Measurements from ENCODE around the gene NBEA.
"Not testable (repeated sequence)": the region's sequence is repeated elsewhere in the genome, so short reads cannot be mapped to it uniquely, and the experiment has no call there.

The NBEA gene

DNA sequence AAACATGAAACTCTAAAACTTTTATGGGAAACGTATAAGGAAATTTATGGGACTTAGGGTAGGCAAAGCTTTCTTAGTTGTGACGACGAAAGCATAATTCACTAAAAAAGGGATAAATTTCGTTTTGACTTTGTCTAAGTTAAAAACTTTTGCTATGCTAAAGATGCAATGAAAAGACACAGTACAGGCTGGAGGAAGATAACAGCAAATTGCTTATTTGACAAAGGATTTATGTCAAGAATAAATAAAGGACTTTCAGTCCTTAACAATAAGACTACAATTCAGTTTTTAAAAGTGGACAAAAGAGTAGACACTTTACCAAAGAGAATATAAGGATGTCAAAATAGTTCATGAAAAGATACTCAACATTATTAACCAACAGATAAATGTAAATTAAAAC lies 150.2 kb downstream of the NBEA start:
- TF ChIP-seq, protein P1, sequence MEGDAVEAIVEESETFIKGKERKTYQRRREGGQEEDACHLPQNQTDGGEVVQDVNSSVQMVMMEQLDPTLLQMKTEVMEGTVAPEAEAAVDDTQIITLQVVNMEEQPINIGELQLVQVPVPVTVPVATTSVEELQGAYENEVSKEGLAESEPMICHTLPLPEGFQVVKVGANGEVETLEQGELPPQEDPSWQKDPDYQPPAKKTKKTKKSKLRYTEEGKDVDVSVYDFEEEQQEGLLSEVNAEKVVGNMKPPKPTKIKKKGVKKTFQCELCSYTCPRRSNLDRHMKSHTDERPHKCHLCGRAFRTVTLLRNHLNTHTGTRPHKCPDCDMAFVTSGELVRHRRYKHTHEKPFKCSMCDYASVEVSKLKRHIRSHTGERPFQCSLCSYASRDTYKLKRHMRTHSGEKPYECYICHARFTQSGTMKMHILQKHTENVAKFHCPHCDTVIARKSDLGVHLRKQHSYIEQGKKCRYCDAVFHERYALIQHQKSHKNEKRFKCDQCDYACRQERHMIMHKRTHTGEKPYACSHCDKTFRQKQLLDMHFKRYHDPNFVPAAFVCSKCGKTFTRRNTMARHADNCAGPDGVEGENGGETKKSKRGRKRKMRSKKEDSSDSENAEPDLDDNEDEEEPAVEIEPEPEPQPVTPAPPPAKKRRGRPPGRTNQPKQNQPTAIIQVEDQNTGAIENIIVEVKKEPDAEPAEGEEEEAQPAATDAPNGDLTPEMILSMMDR (conservative IDR thresholded peaks at IDR 0.05), result no peak
- no peak for TF ChIP-seq ZFX (IDR thresholded peaks at IDR 0.05)
- H3K27ac ChIP-seq, result no peak overlapping the region

- H3K27ac ChIP-seq, result no peak overlapping the region
- no peak for TF ChIP-seq ZFX (IDR thresholded peaks at IDR 0.05)
- TF ChIP-seq, protein P1 (conservative IDR thresholded peaks at IDR 0.05), result no peak
Measured at GRCh38 chr13:35092751-35093150, 150.7 kb downstream of the NBEA start.

GRCh38 chr13:35093356-35093755 lies 151.3 kb downstream of the NBEA start:
- H3K27ac ChIP-seq, result no peak overlapping the region
- TF ChIP-seq, protein P1 (conservative IDR thresholded peaks at IDR 0.05), result no peak
- no peak for TF ChIP-seq ZFX (IDR thresholded peaks at IDR 0.05)

- not testable (repeated sequence) for H3K27ac ChIP-seq
Measured at GRCh38 chr13:35106771-35107170, 164.7 kb downstream of the NBEA start.

GRCh38 chr13:35107535-35107934 lies 165.5 kb downstream of the NBEA start:
- no peak overlapping the region for H3K27ac ChIP-seq
- TF ChIP-seq, protein P1 (conservative IDR thresholded peaks at IDR 0.05), result no peak
- no peak for TF ChIP-seq ZFX (IDR thresholded peaks at IDR 0.05)

GRCh38 chr13:35113612-35114011 lies 171.5 kb downstream of the NBEA start:
- H3K27ac ChIP-seq, result not testable (repeated sequence)

DNA sequence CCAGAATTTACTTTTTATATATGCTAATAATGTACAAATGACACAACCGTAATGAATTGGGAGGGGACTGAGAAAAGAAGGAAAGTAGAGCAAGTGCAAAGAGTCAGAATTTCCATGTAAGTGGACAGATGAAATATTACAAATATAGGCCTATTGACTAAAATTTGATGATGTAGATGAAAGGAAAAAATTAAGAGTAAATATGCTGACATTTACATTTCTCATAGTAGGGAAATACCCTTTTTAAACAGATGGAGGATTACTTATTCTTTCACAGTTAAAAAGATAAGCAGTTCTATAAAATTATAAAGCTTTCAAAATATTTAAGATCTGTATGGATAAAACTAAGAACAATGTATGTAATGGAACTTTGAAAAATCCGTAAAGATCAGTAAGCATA lies 185.4 kb downstream of the NBEA start:
- TF ChIP-seq, protein P1 (conservative IDR thresholded peaks at IDR 0.05), result no peak
- no peak overlapping the region for H3K27ac ChIP-seq

- no peak for TF ChIP-seq ZFX (IDR thresholded peaks at IDR 0.05)
- TF ChIP-seq, protein P1 (conservative IDR thresholded peaks at IDR 0.05), result no peak
- H3K27ac ChIP-seq, result no peak overlapping the region
Measured at GRCh38 chr13:35129500-35129899, 187.4 kb downstream of the NBEA start.

DNA sequence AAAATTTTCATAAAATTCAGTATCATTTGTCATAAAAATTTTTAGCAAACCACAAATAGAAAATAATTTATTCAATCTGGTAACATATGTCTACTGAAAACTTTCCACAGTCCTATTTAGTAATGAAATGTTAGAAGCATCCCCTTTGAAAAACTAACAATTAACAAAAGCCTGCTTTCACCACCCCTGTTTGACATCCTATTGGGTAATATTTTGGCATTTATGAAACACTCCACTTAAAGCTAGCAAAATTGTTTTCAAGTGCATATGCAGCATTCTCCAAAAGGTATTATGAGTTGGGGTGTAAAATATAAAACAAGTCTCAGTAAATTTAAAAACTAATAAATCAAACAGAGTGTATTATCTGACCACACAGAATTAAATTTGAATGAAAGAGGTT lies 189.4 kb downstream of the NBEA start:
- TF ChIP-seq, protein P1 (conservative IDR thresholded peaks at IDR 0.05), result no peak
- TF ChIP-seq ZFX (IDR thresholded peaks at IDR 0.05), result no peak
- no peak overlapping the region for H3K27ac ChIP-seq
